ENCODE results near the gene LCE2A.
"Not testable (repeated sequence)": the region's sequence is repeated elsewhere in the genome, so short reads cannot be mapped to it uniquely, and the experiment has no call there.

LCE2A gene

GRCh38 chr1:152673016-152673415 lies 25.1 kb upstream of the LCE2A start:
- no peak overlapping the region for H4K91ac ChIP-seq (ENCODE audit: low read depth, low read length)
- no peak overlapping the region for H2AFZ ChIP-seq (ENCODE audit: insufficient read depth, low read length, poor library complexity)
- H4K8ac ChIP-seq (ENCODE audit: low read depth, low read length), result no peak overlapping the region
- no peak overlapping the region for H3K4me3 ChIP-seq (ENCODE audit: low read depth, low read length)
- no peak overlapping the region for H2BK120ac ChIP-seq (ENCODE audit: insufficient read depth, low read length, poor library complexity)
- no peak overlapping the region for H2AK5ac ChIP-seq (ENCODE audit: low read length)
- H3K79me1 ChIP-seq (ENCODE audit: low read length), result no peaks in the 10 kb centered on the region
- no peak overlapping the region for H3K9ac ChIP-seq (ENCODE audit: low read length)
- H2BK5ac ChIP-seq (ENCODE audit: low read depth, low read length, poor library complexity), result no peak overlapping the region
- no peak overlapping the region for H3K18ac ChIP-seq (ENCODE audit: low read length)
- H3K14ac ChIP-seq (ENCODE audit: low read length), result no peak overlapping the region
- H3K23ac ChIP-seq (ENCODE audit: low read length), result no peak overlapping the region
- H3K4ac ChIP-seq (ENCODE audit: low read depth, low read length), result no peak overlapping the region
- H3K9me3 ChIP-seq (ENCODE audit: insufficient read depth, low read depth, low read length), result peaks cover 15% of the 10 kb centered on the region
- no peaks in the 10 kb centered on the region for H3K36me3 ChIP-seq (ENCODE audit: control insufficient read depth in 1 of 2, insufficient read depth in 2 of 2, low read length in 2 of 2)
- H3K27me3 ChIP-seq (ENCODE audit: insufficient read depth, low read length), result no peaks in the 10 kb centered on the region
- no peaks in the 10 kb centered on the region for H3K79me2 ChIP-seq (ENCODE audit: control insufficient read depth, insufficient read depth, low read length, poor library complexity)
- no peak overlapping the region for H3K4me2 ChIP-seq (ENCODE audit: low read length)
- no peak overlapping the region for H4K12ac ChIP-seq (ENCODE audit: low read depth, low read length)
- peak; percentile 53 to 75 for DNase-seq
- no CpG with 5 or more reads among the region's 2 CpGs for WGBS (ENCODE audit: extremely low coverage, insufficient coverage, insufficient read length)
- H2BK12ac ChIP-seq (ENCODE audit: low read length), result no peak overlapping the region
- H3K4me1 ChIP-seq (ENCODE audit: control insufficient read depth in 1 of 2, insufficient read depth in 2 of 2, low read length in 2 of 2), result no peaks in the 10 kb centered on the region
- H3K27ac ChIP-seq (ENCODE audit: low read depth, low read length), result no peak overlapping the region

DNA sequence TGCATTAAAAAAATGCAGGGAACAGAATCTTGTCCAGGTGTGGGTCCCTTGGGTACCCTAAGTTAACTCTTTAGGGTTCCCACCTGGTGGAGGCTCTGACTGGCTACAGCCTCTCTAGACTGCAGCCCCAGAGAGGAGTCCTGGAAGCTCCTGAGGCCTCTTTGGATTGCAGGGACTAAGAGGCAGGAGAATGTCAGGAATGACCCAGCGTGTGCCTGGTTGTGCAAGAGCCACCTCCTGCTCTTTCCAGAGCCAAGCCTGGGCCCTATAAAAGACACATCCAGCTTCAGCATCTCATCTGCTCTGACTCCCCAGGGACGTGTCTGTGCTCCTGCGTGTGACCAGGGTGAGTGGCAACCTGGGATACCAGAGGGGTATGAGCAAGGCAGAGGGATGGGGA lies 23.2 kb upstream of the LCE2A start, which contains the start of gene LCE2C:
Gene LCE2C, plus strand, starts transcription at position 297 of the 400 bp plus-strand sequence. CDS start 737 bp downstream, outside the sequence.
- not testable (repeated sequence) for H3K9ac ChIP-seq (ENCODE audit: low read length); H4K8ac ChIP-seq (ENCODE audit: low read depth, low read length)

DNA sequence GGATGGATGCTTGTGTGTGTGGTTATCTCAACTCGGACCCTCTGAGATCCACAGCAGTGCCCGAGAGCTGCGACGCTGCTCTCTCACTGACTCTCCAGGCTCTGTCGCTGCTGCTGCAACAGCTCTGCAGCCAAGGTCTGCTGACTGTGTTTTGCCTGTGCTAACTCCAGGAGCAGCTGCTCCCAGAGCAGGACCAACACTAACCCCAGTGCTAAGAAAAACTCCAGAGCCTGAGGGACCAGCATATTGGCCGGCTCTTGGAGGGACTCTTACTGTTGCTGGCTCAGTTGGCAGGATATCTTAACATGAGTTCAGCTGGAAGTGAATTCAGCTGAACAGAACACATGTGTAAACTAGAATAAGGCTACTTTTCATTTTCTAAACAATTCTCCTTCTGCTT lies 18.7 kb upstream of the LCE2A start:
- Histone ChIP-seq H2BK5ac (ENCODE audit: low read depth, low read length, poor library complexity) (no peak overlapping the region), H3K4me3 (ENCODE audit: low read depth, low read length) (no peak overlapping the region), H3K79me2 (ENCODE audit: control insufficient read depth, insufficient read depth, low read length, poor library complexity) (no peaks in the 10 kb centered on the region), H3K36me3 (ENCODE audit: control insufficient read depth in 1 of 2, insufficient read depth in 2 of 2, low read length in 2 of 2) (no peaks in the 10 kb centered on the region), H3K27ac (ENCODE audit: low read depth, low read length) (no peak overlapping the region), H3K9ac (ENCODE audit: low read length) (no peak overlapping the region), H3K27me3 (ENCODE audit: insufficient read depth, low read length) (no peaks in the 10 kb centered on the region), H4K91ac (ENCODE audit: low read depth, low read length) (no peak overlapping the region), H3K4me2 (ENCODE audit: low read length) (no peak overlapping the region), H2BK12ac (ENCODE audit: low read length) (no peak overlapping the region), H2BK120ac (ENCODE audit: insufficient read depth, low read length, poor library complexity) (no peak overlapping the region), H3K23ac (ENCODE audit: low read length) (no peak overlapping the region), H3K4me1 (ENCODE audit: control insufficient read depth in 1 of 2, insufficient read depth in 2 of 2, low read length in 2 of 2) (no peaks in the 10 kb centered on the region), H2AK5ac (ENCODE audit: low read length) (no peak overlapping the region), H2AFZ (ENCODE audit: insufficient read depth, low read length, poor library complexity) (no peak overlapping the region), H3K79me1 (ENCODE audit: low read length) (no peaks in the 10 kb centered on the region), H3K4ac (ENCODE audit: low read depth, low read length) (no peak overlapping the region), H3K14ac (ENCODE audit: low read length) (no peak overlapping the region), H3K9me3 (ENCODE audit: insufficient read depth, low read depth, low read length) (peaks cover 17% of the 10 kb centered on the region), H4K12ac (ENCODE audit: low read depth, low read length) (no peak overlapping the region), H3K18ac (ENCODE audit: low read length) (no peak overlapping the region), H4K8ac (ENCODE audit: low read depth, low read length) (no peak overlapping the region)
- DNase-seq, result peak in 1 of 2 donors; percentile 57
- WGBS (ENCODE audit: extremely low coverage, insufficient coverage, insufficient read length), result no CpG with 5 or more reads among the region's 6 CpGs

More for the DNA sequence above, 23.2 kb upstream of the LCE2A start, which contains the start of gene LCE2C:
- DNase-seq, result peak; percentile 42 to 67
- H3K23ac ChIP-seq (ENCODE audit: low read length); H2BK120ac ChIP-seq (ENCODE audit: insufficient read depth, low read length, poor library complexity); H3K18ac ChIP-seq (ENCODE audit: low read length); H3K27me3 ChIP-seq (ENCODE audit: insufficient read depth, low read length); H3K4me2 ChIP-seq (ENCODE audit: low read length); H2AK5ac ChIP-seq (ENCODE audit: low read length); H3K27ac ChIP-seq (ENCODE audit: low read depth, low read length); H2BK5ac ChIP-seq (ENCODE audit: low read depth, low read length, poor library complexity); H3K79me2 ChIP-seq (ENCODE audit: control insufficient read depth, insufficient read depth, low read length, poor library complexity); H2AFZ ChIP-seq (ENCODE audit: insufficient read depth, low read length, poor library complexity); H3K4me1 ChIP-seq (ENCODE audit: control insufficient read depth in 1 of 2, insufficient read depth in 2 of 2, low read length in 2 of 2); H3K4ac ChIP-seq (ENCODE audit: low read depth, low read length); H2BK12ac ChIP-seq (ENCODE audit: low read length); H3K14ac ChIP-seq (ENCODE audit: low read length); H3K79me1 ChIP-seq (ENCODE audit: low read length); H3K4me3 ChIP-seq (ENCODE audit: low read depth, low read length); H4K91ac ChIP-seq (ENCODE audit: low read depth, low read length); H4K12ac ChIP-seq (ENCODE audit: low read depth, low read length); H3K36me3 ChIP-seq (ENCODE audit: control insufficient read depth in 1 of 2, insufficient read depth in 2 of 2, low read length in 2 of 2): not testable (repeated sequence)
- WGBS (ENCODE audit: extremely low coverage, insufficient coverage, insufficient read length), result no CpG with 5 or more reads among the region's 3 CpGs
- H3K9me3 ChIP-seq (ENCODE audit: insufficient read depth, low read depth, low read length), result peaks cover 22% of the 10 kb centered on the region

DNA sequence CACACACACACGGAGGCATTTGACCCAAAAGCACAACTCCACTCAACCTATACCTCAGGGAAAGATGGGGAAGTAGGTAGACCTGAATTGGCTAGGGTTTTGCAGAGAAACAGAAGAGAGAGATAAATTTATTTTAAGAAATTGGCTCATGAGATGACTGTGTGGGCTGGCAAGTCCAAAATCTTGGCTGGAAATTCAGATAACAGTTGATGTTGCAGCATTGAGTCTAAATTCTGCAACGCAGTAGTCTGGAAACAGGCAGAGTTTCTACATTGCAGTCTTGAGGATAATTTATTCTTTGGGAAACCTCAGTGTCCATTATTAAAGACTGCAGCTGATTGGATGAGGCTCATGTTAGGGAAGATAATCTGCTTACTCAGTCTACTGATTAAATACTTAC lies 16.5 kb upstream of the LCE2A start:
- H2AFZ ChIP-seq (ENCODE audit: insufficient read depth, low read length, poor library complexity), result no peak overlapping the region
- H3K4me1 ChIP-seq (ENCODE audit: control insufficient read depth in 1 of 2, insufficient read depth in 2 of 2, low read length in 2 of 2), result no peaks in the 10 kb centered on the region
- H4K12ac ChIP-seq (ENCODE audit: low read depth, low read length), result no peak overlapping the region
- H3K4me2 ChIP-seq (ENCODE audit: low read length), result no peak overlapping the region
- no peak overlapping the region for H2AK5ac ChIP-seq (ENCODE audit: low read length)
- H3K23ac ChIP-seq (ENCODE audit: low read length), result no peak overlapping the region
- no peak overlapping the region for H3K9ac ChIP-seq (ENCODE audit: low read length)
- H3K18ac ChIP-seq (ENCODE audit: low read length), result no peak overlapping the region
- H3K36me3 ChIP-seq (ENCODE audit: control insufficient read depth in 1 of 2, insufficient read depth in 2 of 2, low read length in 2 of 2), result no peaks in the 10 kb centered on the region
- H3K9me3 ChIP-seq (ENCODE audit: insufficient read depth, low read depth, low read length), result peaks cover 17% of the 10 kb centered on the region
- no peaks in the 10 kb centered on the region for H3K79me2 ChIP-seq (ENCODE audit: control insufficient read depth, insufficient read depth, low read length, poor library complexity)
- H3K27ac ChIP-seq (ENCODE audit: low read depth, low read length), result no peak overlapping the region
- no peak overlapping the region for H3K4me3 ChIP-seq (ENCODE audit: low read depth, low read length)
- no peaks in the 10 kb centered on the region for H3K79me1 ChIP-seq (ENCODE audit: low read length)
- no peak overlapping the region for H4K8ac ChIP-seq (ENCODE audit: low read depth, low read length)
- H2BK120ac ChIP-seq (ENCODE audit: insufficient read depth, low read length, poor library complexity), result no peak overlapping the region
- no peak overlapping the region for H3K4ac ChIP-seq (ENCODE audit: low read depth, low read length)
- no peak overlapping the region for H2BK5ac ChIP-seq (ENCODE audit: low read depth, low read length, poor library complexity)
- H2BK12ac ChIP-seq (ENCODE audit: low read length), result no peak overlapping the region
- H3K14ac ChIP-seq (ENCODE audit: low read length), result no peak overlapping the region
- DNase-seq, result no peak
- WGBS (ENCODE audit: extremely low coverage, insufficient coverage, insufficient read length), result no CpG with 5 or more reads among the region's 2 CpGs
- no peak overlapping the region for H4K91ac ChIP-seq (ENCODE audit: low read depth, low read length)
- no peaks in the 10 kb centered on the region for H3K27me3 ChIP-seq (ENCODE audit: insufficient read depth, low read length)

All from trophoblast cell (in vitro differentiated cells and primary cell).